Hepatocyte (in vitro differentiated cells): ENCODE results near the gene FSCN2. TPM values are rescaled to one million over a fixed set of nuclear protein-coding genes. Genes with fewer than 3 reads are reported as not detected.

Source experiments
- DNase-seq: peaks from one replicate; pipeline ENCODE4 v3.0.0-alpha.2; 2016; ENCODE audit warnings: low spot score
- H2AFZ ChIP-seq: fragments of 200-600 bp; sonication (generic); 2 replicates; pipeline ENCODE4 v1.6.0; 2016; ENCODE audit warnings: antibody characterized with exemption, mild to moderate bottlenecking
- H3K27ac ChIP-seq: fragments of 200-600 bp; sonication (generic); 2 replicates; pipeline ENCODE4 v1.5.1; 2016; ENCODE audit warnings: mild to moderate bottlenecking
- H3K27me3 ChIP-seq: fragments of 200-600 bp; sonication (generic); 2 replicates; pipeline ENCODE4 v1.6.1; 2016
- H3K36me3 ChIP-seq: fragments of 200-600 bp; sonication (generic); replicated peaks from 2 replicates; pipeline ENCODE4 v1.5.1; 2016; ENCODE audit warnings: low read depth; ENCODE audit not compliant: insufficient read depth
- H3K4me1 ChIP-seq: fragments of 200-600 bp; sonication (generic); 2 replicates; pipeline ENCODE4 v1.5.1; 2016; ENCODE audit warnings: mild to moderate bottlenecking, moderate library complexity; ENCODE audit not compliant: insufficient read depth
- H3K4me2 ChIP-seq: fragments of 200-600 bp; sonication (generic); 2 replicates; pipeline ENCODE4 v1.6.0; 2016
- H3K4me3 ChIP-seq: fragments of 200-600 bp; sonication (generic); 2 replicates; pipeline ENCODE4 v1.5.1; 2016; ENCODE audit warnings: mild to moderate bottlenecking
- H3K79me2 ChIP-seq: fragments of 200-600 bp; sonication (generic); 2 replicates; pipeline ENCODE4 v1.6.0; 2017; ENCODE audit warnings: mild to moderate bottlenecking
- H3K9me2 ChIP-seq: fragments of 200-600 bp; sonication (generic); replicated peaks from 2 replicates; pipeline ENCODE4 v1.6.0; 2017; ENCODE audit warnings: mild to moderate bottlenecking; ENCODE audit not compliant: insufficient read depth
- H3K9me3 ChIP-seq: fragments of 200-600 bp; sonication (generic); 2 replicates; pipeline ENCODE4 v1.5.1; 2016; ENCODE audit warnings: low read depth, mild to moderate bottlenecking
- H4K20me1 ChIP-seq: fragments of 200-600 bp; sonication (generic); 2 replicates; pipeline ENCODE4 v1.6.0; 2016; ENCODE audit warnings: mild to moderate bottlenecking; ENCODE audit not compliant: insufficient read depth, poor library complexity, severe bottlenecking
- CTCF ChIP-seq: fragments of 200-600 bp; sonication (generic); IDR thresholded peaks from 2 replicates; pipeline ENCODE4 v1.5.1; 2016; ENCODE audit warnings: antibody characterized with exemption, mild to moderate bottlenecking; ENCODE audit not compliant: poor library complexity
- EZH2 ChIP-seq: fragments of 200-600 bp; sonication (generic); IDR thresholded peaks from 2 replicates; pipeline ENCODE4 v1.6.1; 2016; ENCODE audit warnings: antibody characterized with exemption, mild to moderate bottlenecking, borderline replicate concordance
- EZH2phosphoT487 ChIP-seq: fragments of 200-600 bp; sonication (generic); IDR thresholded peaks from one replicate; pipeline ENCODE4 v1.6.1; 2018; ENCODE audit warnings: antibody characterized with exemption, mild to moderate bottlenecking, low read depth, moderate library complexity; ENCODE audit not compliant: unreplicated experiment, severe bottlenecking
- WGBS: methylation state at CpG from one replicate; pipeline ENCODE4 v1.1.6; 2016; ENCODE audit warnings: low lambda C conversion rate; ENCODE audit errors: missing lambda C conversion rate; 5-methylcytosine and 5-hydroxymethylcytosine counted together
- polyA plus RNA-seq: library from polyadenylated mRNA; unstranded; fragments of >200 nt; fragmentation: Nextera tagmentation; extraction: Ambion mirVana; gene quantifications from 2 replicates; pipeline ENCODE4 v1.2.1, GENCODE V29; 2016
- total RNA-seq: library from RNA; depleted of rRNA; stranded (reverse); fragments of >200 nt; gene quantifications from 2 replicates; pipeline ENCODE4 v1.2.3, GENCODE V29; 2014

Gene FSCN2
- total and polyA plus RNA-seq, 2 experiments from 2014 or later: 0.40 to 3.7 TPM

- peaks cover 16% of the 10 kb centered on the region for H4K20me1 ChIP-seq
- 28% methylated on average over 16 of the region's 24 CpGs for WGBS
- peaks cover 4% of the 10 kb centered on the region for H3K27me3 ChIP-seq
- no peak for DNase-seq
- peaks cover 35% of the 10 kb centered on the region for H3K79me2 ChIP-seq
- H3K9me3 ChIP-seq: no peaks in the 10 kb centered on the region
- no peak overlapping the region for H3K4me3 ChIP-seq
- H3K36me3 ChIP-seq: no peaks in the 10 kb centered on the region
- H3K27ac ChIP-seq: peak overlapping the region; percentile 87
- no peaks in the 10 kb centered on the region for H3K9me2 ChIP-seq
- H3K4me1 ChIP-seq: peaks cover 56% of the 10 kb centered on the region
- peak overlapping the region; percentile 100 for H3K4me2 ChIP-seq
- H2AFZ ChIP-seq: no peak overlapping the region
- TF ChIP-seq EZH2phosphoT487: no peak
- no peak for TF ChIP-seq CTCF
- no peak for TF ChIP-seq EZH2
Measured at GRCh38 chr17:81518113-81518784, 9.9 kb upstream of the FSCN2 start.

- Histone ChIP-seq H3K27me3 (peaks cover 4% of the 10 kb centered on the region), H3K4me2 (peak overlapping the region; percentile 100), H3K36me3 (no peaks in the 10 kb centered on the region), H3K9me3 (no peaks in the 10 kb centered on the region), H4K20me1 (peaks cover 16% of the 10 kb centered on the region), H3K4me3 (peak overlapping the region; percentile 49), H3K9me2 (no peaks in the 10 kb centered on the region), H3K4me1 (peaks cover 56% of the 10 kb centered on the region), H3K79me2 (peaks cover 33% of the 10 kb centered on the region), H2AFZ (no peak overlapping the region), H3K27ac (peak overlapping the region; percentile 87)
- TF ChIP-seq CTCF (no peak), EZH2phosphoT487 (no peak), EZH2 (no peak)
- DNase-seq: peak; percentile 81
- 5% methylated on average over 24 of the region's 47 CpGs for WGBS
Measured at GRCh38 chr17:81518785-81519283, 9.3 kb upstream of the FSCN2 start.

- Histone ChIP-seq H3K27me3 (peaks cover 4% of the 10 kb centered on the region), H2AFZ (no peak overlapping the region), H3K36me3 (no peaks in the 10 kb centered on the region), H3K4me3 (peak overlapping the region; percentile 49), H3K4me1 (peaks cover 51% of the 10 kb centered on the region), H4K20me1 (peaks cover 16% of the 10 kb centered on the region), H3K27ac (peak overlapping the region; percentile 94), H3K79me2 (peaks cover 28% of the 10 kb centered on the region), H3K4me2 (peak overlapping the region; percentile 100), H3K9me2 (no peaks in the 10 kb centered on the region), H3K9me3 (no peaks in the 10 kb centered on the region)
- WGBS: 5% methylated on average over 45 of the region's 61 CpGs
- peak; percentile 45 for TF ChIP-seq CTCF
- no peak for TF ChIP-seq EZH2
- peak; percentile 93 for DNase-seq
Measured at GRCh38 chr17:81519284-81520020, 8.7 kb upstream of the FSCN2 start.
